SK-N-SH (cell line): ENCODE measurements around the gene SPINK4. TPM values are rescaled to one million over a fixed set of nuclear protein-coding genes. Genes with fewer than 3 reads are reported as not detected.

Source experiments
- CTCF ChIA-PET: fragments of 300-600, 350-600 bp; formaldehyde crosslinking; extraction: SDS; loops from one replicate; lab custom pipeline; 2021; lab: Yijun Ruan, JAX
- POLR2A ChIA-PET: fragments of 350-600 bp; sonication (Branson Sonifier 250); formaldehyde crosslinking; extraction: SDS; loops from one replicate; lab custom pipeline; 2020; ENCODE audit warnings: antibody characterized with exemption, inconsistent platforms; lab: Yijun Ruan, JAX
- DNase-seq: peaks from one replicate; pipeline ENCODE4 v3.0.0; 2012
- H2AFZ ChIP-seq: fragments of 200-600 bp; sonication (generic); 2 replicates; pipeline ENCODE4 v1.8.1; 2016; ENCODE audit warnings: antibody characterized with exemption, mild to moderate bottlenecking, low read depth
- H3F3A ChIP-seq: fragments of 200-600 bp; sonication (generic); replicated peaks from 2 replicates; pipeline ENCODE3; 2016; ENCODE audit warnings: antibody characterized with exemption, mild to moderate bottlenecking; ENCODE audit not compliant: insufficient read depth
- H3K27ac ChIP-seq, 2 experiments: fragments of 200-500 bp in 1 of 2; fragments of 200-600 bp in 1 of 2; sonication (Bioruptor generic) in 1 of 2; sonication (generic), shearing (Covaris generic) in 1 of 2; 2 replicates each; pipeline versions ENCODE4 v1.5.1 to v1.6.1; 2014 to 2016; ENCODE audit warnings: low read depth in 2 of 2, inconsistent platforms in 1 of 2, low read length in 1 of 2, mild to moderate bottlenecking in 1 of 2, mixed read lengths in 1 of 2
- H3K27me3 ChIP-seq: fragments of 200-600 bp; sonication (generic), shearing (Covaris generic); 2 replicates; pipeline ENCODE4 v1.6.1; 2016; ENCODE audit warnings: mixed run types; ENCODE audit not compliant: insufficient read depth
- H3K36me3 ChIP-seq, 2 experiments: fragments of 200-500 bp in 1 of 2; fragments of 200-600 bp in 1 of 2; sonication (Bioruptor generic) in 1 of 2; sonication (generic) in 1 of 2; replicated peaks in 1 of 2; 2 replicates each; pipeline versions ENCODE3 to v1.5.1; 2014 to 2016; ENCODE audit warnings: low read length in 1 of 2, mild to moderate bottlenecking in 1 of 2; ENCODE audit not compliant: insufficient read depth in 2 of 2, control insufficient read depth in 1 of 2
- H3K4me1 ChIP-seq, 2 experiments: fragments of 200-500 bp in 1 of 2; fragments of 200-600 bp in 1 of 2; sonication (Bioruptor generic) in 1 of 2; sonication (generic), shearing (Covaris generic) in 1 of 2; 2 replicates each; pipeline versions ENCODE4 v1.5.1 to v1.6.1; 2014 to 2016; ENCODE audit warnings: low read depth in 1 of 2, low read length in 1 of 2, mixed run types in 1 of 2; ENCODE audit not compliant: insufficient read depth in 2 of 2, control insufficient read depth in 1 of 2
- H3K4me2 ChIP-seq: fragments of 200-600 bp; sonication (generic), shearing (Covaris generic); 2 replicates; pipeline ENCODE4 v1.6.1; 2017; ENCODE audit warnings: mixed run types
- H3K4me3 ChIP-seq, 2 experiments: fragments of 200-500 bp in 1 of 2; fragments of 200-600 bp in 1 of 2; sonication (Bioruptor generic) in 1 of 2; sonication (generic), shearing (Covaris generic) in 1 of 2; 2 replicates each; pipeline versions ENCODE4 v1.5.1 to v1.8.1; 2014 to 2016; ENCODE audit warnings: low read depth in 2 of 2, inconsistent platforms in 1 of 2, low read length in 1 of 2, mild to moderate bottlenecking in 1 of 2, mixed read lengths in 1 of 2, moderate library complexity in 1 of 2
- H3K79me2 ChIP-seq: fragments of 200-600 bp; sonication (generic); 2 replicates; pipeline ENCODE4 v1.8.1; 2017; ENCODE audit warnings: mild to moderate bottlenecking; ENCODE audit not compliant: insufficient read depth
- H3K9ac ChIP-seq: fragments of 200-600 bp; sonication (generic); 2 replicates; pipeline ENCODE4 v1.6.1; 2017; ENCODE audit warnings: mixed run types
- H3K9me2 ChIP-seq: fragments of 200-600 bp; sonication (generic); 2 replicates; pipeline ENCODE4 v1.6.1; 2017; ENCODE audit warnings: mixed run types
- H3K9me3 ChIP-seq: fragments of 200-600 bp; sonication (generic); 2 replicates; pipeline ENCODE4 v1.6.1; 2017; ENCODE audit warnings: mixed run types, mild to moderate bottlenecking, moderate library complexity
- H4K20me1 ChIP-seq: fragments of 200-600 bp; sonication (generic); 2 replicates; pipeline ENCODE4 v1.6.1; 2017; ENCODE audit warnings: mild to moderate bottlenecking, mixed run types; ENCODE audit not compliant: insufficient read depth
- FOSL2 ChIP-seq: IDR thresholded peaks from 2 replicates; pipeline ENCODE4 v1.4.0; 2012; ENCODE audit warnings: low read depth, mild to moderate bottlenecking, moderate library complexity, borderline replicate concordance
- FOXJ3 ChIP-seq: sonication (generic); formaldehyde crosslinking; IDR thresholded peaks from 2 replicates; pipeline ENCODE4 v1.5.1; 2020; ENCODE audit warnings: mild to moderate bottlenecking, missing genetic modification reagents
- FOXM1 ChIP-seq: IDR thresholded peaks from 2 replicates; pipeline ENCODE4 v1.4.0; 2012; ENCODE audit warnings: low read depth, mild to moderate bottlenecking
- GABPA ChIP-seq: IDR thresholded peaks from 2 replicates; pipeline ENCODE4 v1.4.0; 2012; ENCODE audit warnings: low read depth, mild to moderate bottlenecking
- GATA2 ChIP-seq: sonication (generic); formaldehyde crosslinking; IDR thresholded peaks from 2 replicates; pipeline ENCODE4 v1.5.0; 2020; ENCODE audit warnings: mild to moderate bottlenecking, missing genetic modification reagents
- JUND ChIP-seq: IDR thresholded peaks from 2 replicates; pipeline ENCODE4 v1.4.0; 2012
- MAX ChIP-seq: IDR thresholded peaks from 2 replicates; pipeline ENCODE4 v1.4.0; 2012; ENCODE audit warnings: low read depth
- MEF2A ChIP-seq: IDR thresholded peaks from 2 replicates; pipeline ENCODE4 v1.4.0; 2012; ENCODE audit warnings: low read depth, borderline replicate concordance
- NRF1 ChIP-seq: IDR thresholded peaks from 2 replicates; pipeline ENCODE4 v1.6.1; 2012; ENCODE audit warnings: low read depth, mild to moderate bottlenecking, low read length
- PBX3 ChIP-seq: IDR thresholded peaks from 2 replicates; pipeline ENCODE4; 2012
- RAD21 ChIP-seq: IDR thresholded peaks from 2 replicates; pipeline ENCODE4 v1.6.1; 2012; ENCODE audit warnings: mild to moderate bottlenecking, low read length
- RFX5 ChIP-seq: IDR thresholded peaks from 2 replicates; pipeline ENCODE4 v1.6.1; 2012; ENCODE audit warnings: mild to moderate bottlenecking, improper control_type of control experiment, low read length
- SIN3A ChIP-seq: IDR thresholded peaks from 2 replicates; pipeline ENCODE4 v1.6.1; 2012; ENCODE audit warnings: low read depth, mild to moderate bottlenecking, low read length, moderate library complexity, borderline replicate concordance
- TAF1 ChIP-seq: IDR thresholded peaks from 2 replicates; pipeline ENCODE4 v1.6.1; 2012; ENCODE audit warnings: low read depth, mild to moderate bottlenecking, low read length, moderate library complexity, borderline replicate concordance
- TCF12 ChIP-seq: IDR thresholded peaks from 2 replicates; pipeline ENCODE4 v1.4.0; 2012
- USF1 ChIP-seq: IDR thresholded peaks from 2 replicates; pipeline ENCODE4 v1.4.0; 2012; ENCODE audit warnings: low read depth, borderline replicate concordance
- USF2 ChIP-seq: fragments of 150-350 bp; IDR thresholded peaks from 2 replicates; pipeline ENCODE4 v1.6.1; 2017; ENCODE audit warnings: antibody characterized with exemption, low read length, low read depth, borderline replicate concordance
- WGBS: methylation state at CpG from one replicate; pipeline ENCODE4 v1.1.6; 2017; ENCODE audit warnings: low lambda C conversion rate; 5-methylcytosine and 5-hydroxymethylcytosine counted together
- polyA plus RNA-seq, 3 experiments: library from polyadenylated mRNA; depleted of rRNA; stranded (reverse); fragments of >200 nt; gene quantifications; 2 replicates each; pipeline ENCODE4 v1.2.3, GENCODE V29; 2012

SPINK4 gene
- polyA plus RNA-seq, 1 of the 3 experiments (the other 2 are of a cell fraction): not detected

GRCh38 chr9:33196736-33197135 lies 43.2 kb upstream of the SPINK4 start:
- Histone ChIP-seq H4K20me1 (no peaks in the 10 kb centered on the region), H3K4me1 (peaks cover 0 to 3% of the 10 kb centered on the region in 2 experiments; a peak in 1 of 4 replicates), H3K9me3 (no peaks in the 10 kb centered on the region), H3K36me3 (no peaks in the 10 kb centered on the region), H3K9me2 (no peaks in the 10 kb centered on the region), H3K79me2 (no peaks in the 10 kb centered on the region), H3K9ac (no peak overlapping the region), H3K27ac (no peak overlapping the region), H3F3A (no peaks in the 10 kb centered on the region), H3K4me2 (no peak overlapping the region), H3K4me3 (no peak overlapping the region), H3K27me3 (no peaks in the 10 kb centered on the region), H2AFZ (no peak overlapping the region)
- TF ChIP-seq USF1 (no peak), JUND (no peak), RAD21 (no peak), RFX5 (no peak), USF2 (no peak), TCF12 (no peak), TAF1 (no peak), FOXM1 (no peak), MEF2A (no peak), SIN3A (no peak), MAX (no peak), FOSL2 (no peak), GATA2 (CRISPR knock-in tag) (no peak)
- ChIA-PET CTCF (interaction anchor here (2.1 kb wide), 1 partner anchor 29 kb away, joined by 7 read pairs; no protein-coding TSS in a partner anchor), POLR2A (no interaction called here)
- DNase-seq: no peak
- 85% methylated on average over 1 of the region's 1 CpG for WGBS

GRCh38 chr9:33197279-33198152 lies 42.5 kb upstream of the SPINK4 start:
- POLR2A ChIA-PET: no interaction called here
- CTCF ChIA-PET: interaction anchor here (2.1 kb wide), 1 partner anchor 29 kb away, joined by 7 read pairs; no protein-coding TSS in a partner anchor

More at GRCh38 chr9:33197279-33198152, 42.5 kb upstream of the SPINK4 start:
- Histone ChIP-seq H3K4me3 (no peak overlapping the region), H3K9me3 (no peaks in the 10 kb centered on the region), H3K4me2 (no peak overlapping the region), H3K9ac (no peak overlapping the region), H2AFZ (no peak overlapping the region), H3K36me3 (no peaks in the 10 kb centered on the region), H3K27me3 (no peaks in the 10 kb centered on the region), H3F3A (no peaks in the 10 kb centered on the region), H4K20me1 (no peaks in the 10 kb centered on the region), H3K4me1 (no peaks in the 10 kb centered on the region; a peak in 1 of 4 replicates), H3K9me2 (no peaks in the 10 kb centered on the region), H3K79me2 (no peaks in the 10 kb centered on the region), H3K27ac (no peak overlapping the region)
- DNase-seq: no peak
- 71% methylated on average over 6 of the region's 6 CpGs for WGBS
- TF ChIP-seq NRF1: no peak
- TF ChIP-seq GABPA: no peak
- no peak for TF ChIP-seq PBX3
- no peak for TF ChIP-seq FOXJ3
- TF ChIP-seq FOXM1: no peak
